GM19239 (cell line): ENCODE measurements around the gene ACOXL.

Experiments used
- DNase-seq: peaks from one replicate; pipeline ENCODE4 v3.0.0; 2011; ENCODE audit warnings: low spot score; ENCODE audit not compliant: insufficient read length
- FAIRE-seq: peaks from 2 replicates; lab custom pipeline; 2011; peaks lifted over from hg19 to GRCh38; lab: Jason Lieb, UNC

The ACOXL gene

GRCh38 chr2:110785439-110785838 lies 53.1 kb downstream of the ACOXL start:
- DNase-seq (no peak), FAIRE-seq (no peak)

- FAIRE-seq (no peak), DNase-seq (no peak)
These were observed 56.6 kb downstream of the ACOXL start for GRCh38 chr2:110788976-110789375.

- FAIRE-seq (no peak), DNase-seq (no peak)
These were observed 57.3 kb downstream of the ACOXL start for GRCh38 chr2:110789706-110790105.

- no peak for FAIRE-seq
These were observed 58.5 kb downstream of the ACOXL start for GRCh38 chr2:110790907-110791306.

GRCh38 chr2:110791435-110791834 lies 59.1 kb downstream of the ACOXL start:
- FAIRE-seq = no peak
- DNase-seq = no peak

More at GRCh38 chr2:110790907-110791306, 58.5 kb downstream of the ACOXL start:
- DNase-seq = no peak

- DNase-seq = no peak
- no peak for FAIRE-seq
These were observed 60.7 kb downstream of the ACOXL start for GRCh38 chr2:110793034-110793433.

GRCh38 chr2:110794390-110794789 lies 62.0 kb downstream of the ACOXL start:
- FAIRE-seq = no peak
- no peak for DNase-seq

GRCh38 chr2:110794951-110795350 lies 62.6 kb downstream of the ACOXL start:
- DNase-seq = no peak
- no peak for FAIRE-seq

- DNase-seq (no peak), FAIRE-seq (no peak)
These were observed 64.4 kb downstream of the ACOXL start for GRCh38 chr2:110796716-110797301.

GRCh38 chr2:110799376-110799775 lies 67.0 kb downstream of the ACOXL start:
- DNase-seq = no peak
- no peak for FAIRE-seq

GRCh38 chr2:110800611-110801402 lies 68.4 kb downstream of the ACOXL start:
- no peak for DNase-seq

GRCh38 chr2:110802208-110802932 lies 70.0 kb downstream of the ACOXL start:
- FAIRE-seq (no peak), DNase-seq (no peak)

More at GRCh38 chr2:110800611-110801402, 68.4 kb downstream of the ACOXL start:
- no peak for FAIRE-seq

- DNase-seq (no peak), FAIRE-seq (no peak)
These were observed 72.1 kb downstream of the ACOXL start for GRCh38 chr2:110804433-110804832.

GRCh38 chr2:110804915-110805314 lies 72.5 kb downstream of the ACOXL start:
- FAIRE-seq (no peak), DNase-seq (no peak)

- FAIRE-seq = no peak
- no peak for DNase-seq
These were observed 73.6 kb downstream of the ACOXL start for GRCh38 chr2:110805894-110806452.

GRCh38 chr2:110807522-110807921 lies 75.1 kb downstream of the ACOXL start:
- FAIRE-seq (no peak), DNase-seq (no peak)

- FAIRE-seq (no peak), DNase-seq (no peak)
These were observed 78.0 kb downstream of the ACOXL start for GRCh38 chr2:110810404-110810803.

GRCh38 chr2:110812726-110813645 lies 80.6 kb downstream of the ACOXL start:
- DNase-seq (no peak), FAIRE-seq (no peak)

GRCh38 chr2:110813896-110814295 lies 81.5 kb downstream of the ACOXL start:
- FAIRE-seq = no peak

GRCh38 chr2:110815938-110816337 lies 83.6 kb downstream of the ACOXL start:
- DNase-seq = no peak
- FAIRE-seq = no peak

More at GRCh38 chr2:110813896-110814295, 81.5 kb downstream of the ACOXL start:
- DNase-seq = no peak
